ENCODE results near the gene PCGF5. TPM values are rescaled to one million over a fixed set of nuclear protein-coding genes. Genes with fewer than 3 reads are reported as not detected.
"Not testable (repeated sequence)": the region's sequence is repeated elsewhere in the genome, so short reads cannot be mapped to it uniquely, and the experiment has no call there.

The PCGF5 gene
- 10.2 and 11.2 TPM in 2 replicates for total RNA-seq
- long read RNA-seq, full-length matches to known transcripts, result 1 of 6 reads
- long read RNA-seq, partial matches to known transcripts, result 2 of 6 reads
- long read RNA-seq, other reads (novel, unspliced or antisense), result 3 of 6 reads

DNA sequence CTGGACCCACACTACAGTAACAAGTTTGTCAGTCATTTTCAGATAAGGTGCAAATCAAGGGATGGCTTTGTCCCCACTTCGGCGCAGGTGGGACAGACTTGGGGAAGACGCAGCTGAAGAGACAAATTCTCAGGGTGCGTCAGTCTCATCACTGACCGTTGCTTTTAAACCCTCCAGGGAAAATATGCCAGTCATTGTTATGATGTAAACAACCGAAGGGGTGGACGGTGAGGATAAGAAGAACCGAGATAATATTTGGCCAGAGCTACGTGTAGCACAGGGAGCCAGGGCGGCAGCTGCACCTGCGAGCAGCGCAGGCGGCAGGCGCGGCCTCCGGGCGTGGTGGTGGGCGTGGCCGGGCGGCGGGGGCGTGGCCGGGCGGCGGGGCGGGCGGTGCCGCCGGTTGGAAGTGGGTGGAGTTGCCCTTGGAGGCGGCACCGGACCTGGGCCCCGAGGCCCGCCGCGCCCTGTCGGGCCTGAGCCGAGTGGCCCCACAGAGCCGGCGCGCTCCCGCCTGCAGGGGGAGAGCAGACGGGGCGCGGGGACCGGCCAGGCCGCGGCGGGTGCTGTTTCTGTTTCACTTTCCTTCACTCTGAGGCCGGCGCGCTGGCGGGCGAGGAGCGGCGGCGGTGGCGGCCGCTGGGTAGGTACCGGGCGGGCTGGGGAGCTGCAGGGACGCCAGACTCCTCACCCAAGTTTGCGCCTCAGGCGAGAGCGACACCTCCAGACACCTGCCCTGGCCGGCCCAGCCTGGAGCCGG is at the start of gene PCGF5:
Gene PCGF5, plus strand, starts transcription at position 470 of the 760 bp plus-strand sequence. CDS start 2,209 bp downstream, outside the sequence.
- H3K27ac Mint-ChIP-seq (ENCODE audit: unreplicated experiment), result no peak within 1 kb of the TSS
- H3K9me3 Mint-ChIP-seq, result no peaks in the 10 kb centered on the region
- H3K27me3 Mint-ChIP-seq (ENCODE audit: low read depth), result peaks cover 44% of the 10 kb centered on the region

DNA sequence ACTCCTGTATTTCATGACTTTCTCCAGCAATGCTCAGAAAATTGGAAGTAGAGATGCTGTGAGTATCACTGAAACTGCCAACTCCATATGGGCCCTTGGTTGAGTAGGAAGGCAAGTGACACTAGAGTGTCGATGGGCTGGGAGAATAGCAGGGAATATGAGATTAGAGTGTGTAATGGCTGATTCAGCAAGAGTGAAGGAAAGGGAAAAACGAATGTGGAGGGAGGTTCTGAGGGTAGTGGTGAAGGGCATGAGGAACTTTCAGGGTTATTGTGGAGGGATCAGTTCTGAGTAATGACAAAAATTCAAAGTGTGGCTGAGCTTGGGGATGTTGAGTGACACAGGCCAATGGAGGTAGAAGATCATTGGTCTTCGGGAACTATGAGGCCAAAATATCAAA is 49.0 kb upstream of the PCGF5 start:
- TF ChIP-seq, protein P1, sequence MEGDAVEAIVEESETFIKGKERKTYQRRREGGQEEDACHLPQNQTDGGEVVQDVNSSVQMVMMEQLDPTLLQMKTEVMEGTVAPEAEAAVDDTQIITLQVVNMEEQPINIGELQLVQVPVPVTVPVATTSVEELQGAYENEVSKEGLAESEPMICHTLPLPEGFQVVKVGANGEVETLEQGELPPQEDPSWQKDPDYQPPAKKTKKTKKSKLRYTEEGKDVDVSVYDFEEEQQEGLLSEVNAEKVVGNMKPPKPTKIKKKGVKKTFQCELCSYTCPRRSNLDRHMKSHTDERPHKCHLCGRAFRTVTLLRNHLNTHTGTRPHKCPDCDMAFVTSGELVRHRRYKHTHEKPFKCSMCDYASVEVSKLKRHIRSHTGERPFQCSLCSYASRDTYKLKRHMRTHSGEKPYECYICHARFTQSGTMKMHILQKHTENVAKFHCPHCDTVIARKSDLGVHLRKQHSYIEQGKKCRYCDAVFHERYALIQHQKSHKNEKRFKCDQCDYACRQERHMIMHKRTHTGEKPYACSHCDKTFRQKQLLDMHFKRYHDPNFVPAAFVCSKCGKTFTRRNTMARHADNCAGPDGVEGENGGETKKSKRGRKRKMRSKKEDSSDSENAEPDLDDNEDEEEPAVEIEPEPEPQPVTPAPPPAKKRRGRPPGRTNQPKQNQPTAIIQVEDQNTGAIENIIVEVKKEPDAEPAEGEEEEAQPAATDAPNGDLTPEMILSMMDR (conservative IDR thresholded peaks at IDR 0.05), result no peak
- Mint-ChIP-seq H3K36me3 (ENCODE audit: low read depth) (peaks cover 11% of the 10 kb centered on the region), H3K27ac (ENCODE audit: unreplicated experiment) (no peak overlapping the region), H3K9me3 (peaks cover 9% of the 10 kb centered on the region), H3K27me3 (ENCODE audit: low read depth) (peaks cover 36% of the 10 kb centered on the region), H3K4me3 (no peak overlapping the region), H3K4me1 (no peaks in the 10 kb centered on the region)
- no peak for DNase-seq (ENCODE audit: low read depth, low spot score)

More for the DNA sequence above, at the start of gene PCGF5:
- Mint-ChIP-seq H3K4me1 (peaks cover 11% of the 10 kb centered on the region), H3K36me3 (ENCODE audit: low read depth) (no peaks in the 10 kb centered on the region), H3K4me3 (peak within 1 kb of the TSS; percentile 88)
- TF ChIP-seq, protein P1 (conservative IDR thresholded peaks at IDR 0.05), result peak; percentile 53
- peak; percentile 79 for DNase-seq (ENCODE audit: low read depth, low spot score)

DNA sequence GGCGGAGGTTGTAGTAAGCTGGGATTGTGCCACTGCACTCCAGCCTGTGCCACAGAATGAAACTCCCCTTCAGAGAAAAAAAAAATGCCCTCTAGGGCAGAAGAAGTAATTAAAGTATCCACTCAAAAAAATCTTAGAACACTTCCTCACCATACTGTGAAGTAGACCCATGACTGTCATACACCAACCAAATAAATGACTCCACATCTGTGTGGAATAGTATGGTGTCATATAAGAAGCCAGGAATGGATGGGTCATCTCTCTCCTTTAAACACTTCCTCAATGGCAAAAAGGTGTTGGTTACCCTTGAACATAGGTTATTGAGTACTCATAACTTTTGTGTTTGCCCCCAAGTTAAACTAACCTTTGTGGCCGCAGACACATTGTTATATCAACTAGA is 48.1 kb upstream of the PCGF5 start:
- H3K4me3 Mint-ChIP-seq, result no peak overlapping the region
- H3K27ac Mint-ChIP-seq (ENCODE audit: unreplicated experiment), result no peak overlapping the region
- H3K4me1 Mint-ChIP-seq, result no peaks in the 10 kb centered on the region
- H3K36me3 Mint-ChIP-seq (ENCODE audit: low read depth), result peaks cover 11% of the 10 kb centered on the region
- TF ChIP-seq, protein P1 (conservative IDR thresholded peaks at IDR 0.05), result no peak
- no peak for DNase-seq (ENCODE audit: low read depth, low spot score)
- peaks cover 27% of the 10 kb centered on the region for H3K27me3 Mint-ChIP-seq (ENCODE audit: low read depth)
- peaks cover 9% of the 10 kb centered on the region for H3K9me3 Mint-ChIP-seq

DNA sequence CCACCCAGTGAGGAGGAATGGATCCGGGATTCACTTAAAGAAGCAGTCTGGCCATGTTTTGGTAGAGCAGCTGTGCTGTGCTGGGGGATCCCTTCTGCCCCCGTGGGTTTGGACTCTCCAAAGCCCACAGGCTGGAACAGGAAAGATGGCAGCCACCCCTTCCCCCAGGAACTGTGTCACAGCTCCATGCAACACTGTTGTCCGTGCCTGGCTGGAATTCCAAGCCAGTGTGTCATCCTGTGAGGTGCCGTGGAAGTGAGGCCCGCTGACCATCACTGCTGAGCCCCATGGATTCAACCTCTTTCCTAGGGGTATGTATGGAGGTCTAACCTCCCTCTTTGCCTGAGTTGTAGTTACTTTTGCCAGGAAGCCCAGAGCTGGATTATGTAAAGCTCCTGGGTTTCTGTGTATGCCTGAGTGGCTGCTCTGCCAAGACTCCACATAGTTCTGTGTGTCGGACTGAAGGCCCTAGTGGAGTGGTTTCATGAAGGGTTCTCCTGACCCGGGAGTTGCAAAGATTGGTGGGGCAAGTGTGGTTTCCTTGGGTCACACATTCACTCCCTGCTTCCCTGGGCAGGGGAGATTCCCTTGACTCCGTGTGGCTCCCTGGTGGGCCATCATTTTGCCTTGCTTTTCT is 35.1 kb upstream of the PCGF5 start:
- no peak for DNase-seq (ENCODE audit: low read depth, low spot score)
- H3K27me3 Mint-ChIP-seq (ENCODE audit: low read depth), result peaks cover 11% of the 10 kb centered on the region
- H3K27ac Mint-ChIP-seq (ENCODE audit: unreplicated experiment), result no peak overlapping the region
- peaks cover 14% of the 10 kb centered on the region for H3K9me3 Mint-ChIP-seq
- H3K4me1 Mint-ChIP-seq, result no peaks in the 10 kb centered on the region
- TF ChIP-seq, protein P1 (conservative IDR thresholded peaks at IDR 0.05), result no peak
- H3K4me3 Mint-ChIP-seq, result no peak overlapping the region
- H3K36me3 Mint-ChIP-seq (ENCODE audit: low read depth), result no peaks in the 10 kb centered on the region

DNA sequence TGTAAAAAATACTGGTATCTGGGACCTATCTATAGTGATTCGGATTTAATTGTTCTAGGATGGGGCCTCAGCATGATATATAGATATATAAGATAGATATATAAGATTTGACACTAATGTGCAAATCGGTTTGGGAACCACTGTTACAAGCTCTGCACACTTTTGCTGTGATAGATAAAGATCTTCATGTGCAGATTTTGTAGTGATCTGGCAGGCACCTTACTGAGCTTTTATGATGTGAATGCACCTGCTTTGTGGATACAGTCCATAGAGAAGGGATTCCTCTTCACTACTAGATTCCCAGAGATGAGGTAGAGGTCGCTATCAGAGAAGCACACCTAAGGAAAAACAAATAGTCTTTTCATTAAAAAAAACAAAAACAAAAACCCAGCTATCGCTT is 33.3 kb upstream of the PCGF5 start:
- Mint-ChIP-seq H3K4me3 (no peak overlapping the region), H3K36me3 (ENCODE audit: low read depth) (no peaks in the 10 kb centered on the region), H3K9me3 (peaks cover 5% of the 10 kb centered on the region), H3K27ac (ENCODE audit: unreplicated experiment) (no peak overlapping the region), H3K27me3 (ENCODE audit: low read depth) (peaks cover 11% of the 10 kb centered on the region), H3K4me1 (no peaks in the 10 kb centered on the region)
- TF ChIP-seq, protein P1 (conservative IDR thresholded peaks at IDR 0.05), result no peak
- no peak for DNase-seq (ENCODE audit: low read depth, low spot score)

DNA sequence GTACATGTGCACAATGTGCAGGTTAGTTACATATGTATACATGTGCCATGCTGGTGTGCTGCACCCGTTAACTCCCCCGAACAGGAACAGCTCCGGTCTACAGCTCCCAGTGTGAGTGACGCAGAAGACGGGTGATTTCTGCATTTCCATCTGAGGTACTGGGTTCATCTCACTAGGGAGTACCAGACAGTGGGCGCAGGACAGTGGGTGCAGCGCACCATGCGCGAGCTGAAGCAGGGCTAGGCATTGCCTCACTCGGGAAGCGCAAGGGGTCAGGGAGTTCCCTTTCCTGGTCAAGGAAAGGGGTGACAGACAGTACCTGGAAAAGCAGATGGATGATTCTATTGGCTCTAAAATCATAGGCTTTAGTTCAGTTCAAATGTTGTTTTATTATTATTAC is 32.5 kb upstream of the PCGF5 start:
- not testable (repeated sequence) for H3K36me3 Mint-ChIP-seq (ENCODE audit: low read depth); DNase-seq (ENCODE audit: low read depth, low spot score); H3K4me1 Mint-ChIP-seq; H3K4me3 Mint-ChIP-seq; H3K9me3 Mint-ChIP-seq; H3K27ac Mint-ChIP-seq (ENCODE audit: unreplicated experiment); H3K27me3 Mint-ChIP-seq (ENCODE audit: low read depth)
